ENCODE measurements around the gene ITGB5. TPM values are rescaled to one million over a fixed set of nuclear protein-coding genes. Genes with fewer than 3 reads are reported as not detected.

Gene ITGB5
- total RNA-seq, 2 donors from 2014 or later: 73.5 to 88.7 TPM

DNA sequence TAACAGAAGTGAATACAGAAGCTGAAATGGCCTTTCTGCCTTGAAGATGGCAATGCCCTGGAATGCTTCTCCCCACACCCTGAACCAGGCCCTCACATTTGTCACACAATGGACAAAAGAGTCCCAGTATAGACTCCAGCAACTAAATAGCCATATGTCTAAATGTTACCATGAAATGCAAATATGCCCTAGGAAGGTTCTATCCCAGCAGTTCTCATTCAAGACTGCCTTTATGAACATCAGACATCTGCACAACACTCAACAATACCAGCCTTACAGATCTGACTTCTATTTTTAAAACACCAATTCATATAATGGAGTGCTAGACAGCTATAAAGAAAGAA lies 7.9 kb downstream of the ITGB5 start:
- peaks cover 22% of the 10 kb centered on the region for H3K4me1 ChIP-seq
- DNase-seq (no peak), ATAC-seq (no peak)
- H3K27me3 ChIP-seq: no peaks in the 10 kb centered on the region
- intact Hi-C loops (cut with DNase I): no loop called here
- H3K27ac ChIP-seq: peak overlapping the region; percentile 30 to 79 (median 56)
- H3K9me3 ChIP-seq: no peaks in the 10 kb centered on the region
- H3K4me3 ChIP-seq: no peak overlapping the region
- H3K36me3 ChIP-seq (replicated peaks in 1 of 2; ENCODE audit: insufficient read depth in 1 of 2, low read depth in 2 of 2): no peaks in the 10 kb centered on the region
- TF ChIP-seq CTCF (IDR thresholded peaks at IDR 0.05): no peak
- no peak for TF ChIP-seq POLR2A (IDR thresholded peaks at IDR 0.05)

- WGBS, 2 donors: 32 to 47% methylated on average over 6 of the region's 6 CpGs
- peak; percentile 93 for ATAC-seq
- H3K36me3 ChIP-seq (replicated peaks in 1 of 2; ENCODE audit: insufficient read depth in 1 of 2, low read depth in 2 of 2): no peaks in the 10 kb centered on the region
- H3K27me3 ChIP-seq: no peaks in the 10 kb centered on the region
- H3K9me3 ChIP-seq: no peaks in the 10 kb centered on the region
- intact Hi-C loops (cut with DNase I): no loop called here
- peak overlapping the region; percentile 30 to 79 (median 56) for H3K27ac ChIP-seq
- H3K4me1 ChIP-seq: peaks cover 22% of the 10 kb centered on the region
- TF ChIP-seq POLR2A (IDR thresholded peaks at IDR 0.05): no peak
- TF ChIP-seq CTCF (IDR thresholded peaks at IDR 0.05): no peak
- DNase-seq: peak; percentile 24 to 63 (median 44)
- no peak overlapping the region for H3K4me3 ChIP-seq
Observed at GRCh38 chr3:124878561-124879336, 8.4 kb downstream of the ITGB5 start.

DNA sequence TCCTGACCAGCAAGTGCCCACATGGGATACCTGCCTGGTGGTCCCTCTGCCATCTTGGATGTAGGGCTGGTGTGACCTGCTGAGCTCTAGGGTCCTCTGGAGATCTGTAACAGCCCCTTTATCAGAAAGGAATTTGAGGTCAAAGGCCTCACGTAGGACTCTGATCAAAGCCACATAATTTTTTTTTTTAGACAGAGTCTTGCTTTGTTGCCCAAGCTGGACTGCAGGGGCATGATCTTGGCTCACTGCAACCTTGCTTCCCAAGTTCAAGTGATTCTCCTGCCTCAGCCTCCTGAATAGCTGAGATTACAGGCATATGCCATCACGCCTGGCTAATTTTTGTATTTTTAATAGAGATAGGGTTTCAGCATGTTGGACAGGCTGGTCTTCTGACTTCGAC lies 9.5 kb downstream of the ITGB5 start:
- Histone ChIP-seq H3K36me3 (replicated peaks in 1 of 2; ENCODE audit: insufficient read depth in 1 of 2, low read depth in 2 of 2) (no peaks in the 10 kb centered on the region), H3K9me3 (no peaks in the 10 kb centered on the region), H3K4me3 (no peak overlapping the region), H3K27ac (peak overlapping the region in 3 of 4 donors; percentile 41 to 79 (median 70)), H3K27me3 (no peaks in the 10 kb centered on the region), H3K4me1 (peaks cover 22% of the 10 kb centered on the region)
- ATAC-seq (no peak), DNase-seq (no peak)
- TF ChIP-seq POLR2A (IDR thresholded peaks at IDR 0.05) (no peak), CTCF (IDR thresholded peaks at IDR 0.05) (no peak)
- WGBS, 2 donors: 91 to 94% methylated on average over 3 of the region's 3 CpGs
- intact Hi-C loops (cut with DNase I): no loop called here

DNA sequence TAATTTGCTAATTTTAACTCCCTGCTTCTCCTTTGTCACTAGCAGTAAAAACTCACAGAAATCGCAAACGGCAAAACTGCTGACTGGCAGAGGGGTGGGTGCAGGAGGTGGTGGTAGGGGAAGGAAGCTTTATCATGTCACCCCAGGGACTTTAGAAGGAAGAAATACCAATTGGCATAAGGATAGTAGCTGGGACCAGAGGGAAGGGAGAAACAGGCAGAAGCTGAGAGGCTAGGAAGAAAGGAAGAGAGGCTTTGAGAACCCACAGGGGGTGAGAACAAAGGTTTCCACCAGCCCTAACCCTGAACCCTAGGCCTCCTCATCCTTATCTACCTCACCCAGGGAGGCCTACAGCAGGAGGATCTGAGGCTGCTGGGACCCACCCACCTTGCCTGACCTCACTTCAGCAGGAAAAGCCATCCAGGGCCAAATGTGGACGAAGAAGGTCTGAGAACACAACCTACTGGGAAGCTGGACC lies 10.7 kb downstream of the ITGB5 start:
- H3K36me3 ChIP-seq (replicated peaks in 1 of 2; ENCODE audit: insufficient read depth in 1 of 2, low read depth in 2 of 2): no peaks in the 10 kb centered on the region
- H3K4me3 ChIP-seq: no peak overlapping the region
- H3K27ac ChIP-seq: peak overlapping the region in 1 of 4 donors; percentile 79
- intact Hi-C loops (cut with DNase I): no loop called here
- H3K9me3 ChIP-seq: no peaks in the 10 kb centered on the region
- TF ChIP-seq POLR2A (IDR thresholded peaks at IDR 0.05) (no peak), CTCF (IDR thresholded peaks at IDR 0.05) (no peak)
- WGBS, 2 donors: 73 to 75% methylated on average over 3 of the region's 3 CpGs
- H3K27me3 ChIP-seq: no peaks in the 10 kb centered on the region
- DNase-seq (peak in 1 of 4 donors; percentile 29), ATAC-seq (no peak)
- peaks cover 22% of the 10 kb centered on the region for H3K4me1 ChIP-seq

DNA sequence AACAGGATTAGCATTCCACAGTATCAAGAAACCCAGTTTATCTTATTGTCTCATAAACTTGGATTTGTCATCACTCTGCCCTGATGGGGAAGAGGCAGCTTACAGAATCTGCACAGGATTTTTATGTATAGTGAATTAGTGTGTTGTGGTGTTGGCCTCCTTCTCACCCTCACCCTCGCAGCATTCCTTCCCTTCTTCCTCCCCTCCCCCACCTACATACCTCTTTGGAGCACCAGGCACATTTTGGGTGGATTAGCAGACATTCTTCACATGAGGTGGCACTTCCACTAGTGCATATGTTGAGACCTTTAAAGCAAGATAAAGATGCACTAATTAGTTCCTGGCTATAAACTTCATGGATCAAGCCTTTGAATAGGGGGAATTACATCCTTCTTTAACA lies 13.9 kb downstream of the ITGB5 start:
- TF ChIP-seq POLR2A (IDR thresholded peaks at IDR 0.05): no peak
- no peak for TF ChIP-seq CTCF (IDR thresholded peaks at IDR 0.05)
- Histone ChIP-seq H3K27me3 (no peaks in the 10 kb centered on the region), H3K36me3 (replicated peaks in 1 of 2; ENCODE audit: insufficient read depth in 1 of 2, low read depth in 2 of 2) (no peaks in the 10 kb centered on the region), H3K4me3 (no peak overlapping the region), H3K9me3 (no peaks in the 10 kb centered on the region), H3K4me1 (peaks cover 9% of the 10 kb centered on the region), H3K27ac (no peak overlapping the region)
- ATAC-seq (no peak), DNase-seq (no peak)
- WGBS, 2 donors: 56 to 95% methylated on average over 1 of the region's 1 CpG
- intact Hi-C loops (cut with DNase I): no loop called here
